HG02571 (cell line): ENCODE data around the gene FIBP.
A peak's percentile ranks its signal among the peaks of the same experiment; 100 is the strongest.

Experiments used
- ATAC-seq: cut with Tn5 transposase; IDR thresholded peaks from one replicate; pipeline ENCODE4 v1.9.1; 2021; ENCODE audit warnings: mild to moderate bottlenecking, moderate library complexity; ENCODE audit not compliant: unreplicated experiment

Gene FIBP

GRCh38 chr11:65891219-65892136, 3.2 kb upstream of the FIBP start:
- ATAC-seq, result no peak

- peak; percentile 52 for ATAC-seq
Observed at GRCh38 chr11:65890324-65891218, 2.3 kb upstream of the FIBP start, which contains the start of gene CCDC85B. Gene CCDC85B, plus strand, starts transcription at chr11:65890673. Its CDS starts 111 bp downstream, at chr11:65890784.

- no peak for ATAC-seq
Observed at GRCh38 chr11:65887723-65888162, 528 bp downstream of the FIBP start.

- no peak for ATAC-seq
Observed at GRCh38 chr11:65886826-65887722, 1.2 kb downstream of the FIBP start.

- no peak for ATAC-seq
Observed at GRCh38 chr11:65885808-65886536, 2.3 kb downstream of the FIBP start.

- no peak for ATAC-seq
Observed at GRCh38 chr11:65885231-65885630, 3.0 kb downstream of the FIBP start.

- ATAC-seq, result no peak
Observed at GRCh38 chr11:65884716-65885092, 3.6 kb downstream of the FIBP start.

- no peak for ATAC-seq
Observed at GRCh38 chr11:65883786-65884715, 4.2 kb downstream of the FIBP start.

- no peak for ATAC-seq
Observed at GRCh38 chr11:65883058-65883761, 5.1 kb downstream of the FIBP start.

- no peak for ATAC-seq
Observed at GRCh38 chr11:65882120-65883057, 5.9 kb downstream of the FIBP start.

GRCh38 chr11:65880844-65881421, 7.3 kb downstream of the FIBP start:
- no peak for ATAC-seq

GRCh38 chr11:65880027-65880426, 8.2 kb downstream of the FIBP start:
- ATAC-seq, result no peak

- ATAC-seq, result no peak
Observed at GRCh38 chr11:65879617-65880016, 8.7 kb downstream of the FIBP start, which contains the start of gene CTSW. Gene CTSW, plus strand, starts transcription at chr11:65879837. Its CDS starts 18 bp downstream, at chr11:65879855.

- ATAC-seq, result peak; percentile 79
Observed at GRCh38 chr11:65873318-65874156, 14.7 kb downstream of the FIBP start.

- ATAC-seq, result no peak
Observed at GRCh38 chr11:65872586-65873317, 15.5 kb downstream of the FIBP start, which contains the start of gene EFEMP2. Gene EFEMP2, minus strand, starts transcription at chr11:65872800. Its CDS starts 446 bp downstream, at chr11:65872354.
